GM12892 (cell line): Measurements from ENCODE around the gene AHDC1.

Source experiments
- POLR2A ChIP-seq: IDR thresholded peaks from 2 replicates; pipeline ENCODE4 v1.6.1; 2011; ENCODE audit warnings: low read depth, low read length, control low read depth
- TAF1 ChIP-seq: IDR thresholded peaks from 2 replicates; pipeline ENCODE4 v1.6.1; 2011; ENCODE audit warnings: low read depth, mild to moderate bottlenecking, control low read depth, low read length, borderline replicate concordance

- no peak for TF ChIP-seq POLR2A
- no peak for TF ChIP-seq TAF1
Observed at GRCh38 chr1:27551170-27551952, 52.6 kb downstream of the AHDC1 start.
